Breast epithelium (tissue), 4 donors: ENCODE data around the gene XYLT1. TPM values are rescaled to one million over a fixed set of nuclear protein-coding genes. Genes with fewer than 3 reads are reported as not detected.
A peak's percentile ranks its signal among the peaks of the same experiment; 100 is the strongest.
"Not testable (repeated sequence)": the region's sequence is repeated elsewhere in the genome, so short reads cannot be mapped to it uniquely, and the experiment has no call there.

Source experiments
- DNase-seq, 2 donors: peaks; one replicate each; pipeline ENCODE4 v3.0.0-alpha.2; 2019; ENCODE audit warnings: low spot score in 2 of 2
- H3K27ac ChIP-seq, 2 donors: fragments of 200-600 bp; sonication (generic) in 1 of 2; one replicate each; pipeline ENCODE4 v1.5.1; 2016 to 2019; ENCODE audit warnings: mild to moderate bottlenecking in 1 of 2
- H3K27me3 ChIP-seq, 2 donors: fragments of 200-600 bp; sonication (generic) in 1 of 2; one replicate each; pipeline versions ENCODE4 v1.5.1 to v1.6.0; 2017 to 2019; ENCODE audit warnings: control low read depth in 1 of 2, mild to moderate bottlenecking in 1 of 2
- H3K36me3 ChIP-seq: fragments of 200-600 bp; one replicate; pipeline ENCODE4 v1.5.1; 2019
- H3K4me1 ChIP-seq, 2 donors: fragments of 200-600 bp; sonication (generic); one replicate each; pipeline ENCODE4 v1.5.1; 2016 to 2019; ENCODE audit warnings: control low read depth in 1 of 2
- H3K4me3 ChIP-seq, 3 donors: fragments of 200-600 bp; sonication (generic); 1 replicate in 2 of 3; 2 replicates in 1 of 3; pipeline ENCODE4 v1.5.1; 2016 to 2019; ENCODE audit warnings: mild to moderate bottlenecking in 3 of 3, moderate library complexity in 2 of 3
- H3K9me3 ChIP-seq, 2 donors: fragments of 200-600 bp; sonication (generic) in 1 of 2; one replicate each; pipeline ENCODE4 v1.5.1; 2016 to 2019; ENCODE audit warnings: control low read depth in 1 of 2
- POLR2A ChIP-seq: fragments of 450-650 bp; IDR thresholded peaks from one replicate; pipeline ENCODE4 v1.6.1; 2016; ENCODE audit warnings: antibody characterized with exemption, mild to moderate bottlenecking, moderate library complexity
- POLR2AphosphoS5 ChIP-seq, 3 donors: sonication (generic); formaldehyde crosslinking; IDR thresholded peaks; one replicate each; pipeline ENCODE4 v1.6.1; 2017; ENCODE audit warnings: antibody characterized with exemption in 3 of 3
- intact Hi-C: fragments of 100-400 bp; cut with DNase I; formaldehyde crosslinking; loops from one replicate; pipeline ENCODE4 v1.15.1; 2023; ENCODE audit warnings: low total_unique reads
- total RNA-seq, 3 donors: library from RNA; depleted of rRNA; stranded (reverse); fragments of >200 nt; gene quantifications; one replicate each; pipeline ENCODE4 v1.1.0, GENCODE V29; 2016
- TF ChIP-seq, protein P1 (sequence below), 3 donors: fragments of 450-650 bp; IDR thresholded peaks; one replicate each; pipeline ENCODE4 v1.5.1; 2016 to 2017; ENCODE audit warnings: antibody characterized with exemption in 3 of 3, mild to moderate bottlenecking in 3 of 3, moderate library complexity in 3 of 3

XYLT1 gene
- total RNA-seq, 3 donors from 2014 or later, result 11.9 to 32.8 (median 13.8) TPM

- intact Hi-C loops, result no loop called here
- Histone ChIP-seq H3K27ac (no peak overlapping the region), H3K9me3 (no peaks in the 10 kb centered on the region), H3K27me3 (no peaks in the 10 kb centered on the region), H3K4me1 (no peaks in the 10 kb centered on the region), H3K4me3 (no peak overlapping the region), H3K36me3 (no peaks in the 10 kb centered on the region)
- DNase-seq, result no peak
- no peak for TF ChIP-seq POLR2A
- TF ChIP-seq, protein P1, sequence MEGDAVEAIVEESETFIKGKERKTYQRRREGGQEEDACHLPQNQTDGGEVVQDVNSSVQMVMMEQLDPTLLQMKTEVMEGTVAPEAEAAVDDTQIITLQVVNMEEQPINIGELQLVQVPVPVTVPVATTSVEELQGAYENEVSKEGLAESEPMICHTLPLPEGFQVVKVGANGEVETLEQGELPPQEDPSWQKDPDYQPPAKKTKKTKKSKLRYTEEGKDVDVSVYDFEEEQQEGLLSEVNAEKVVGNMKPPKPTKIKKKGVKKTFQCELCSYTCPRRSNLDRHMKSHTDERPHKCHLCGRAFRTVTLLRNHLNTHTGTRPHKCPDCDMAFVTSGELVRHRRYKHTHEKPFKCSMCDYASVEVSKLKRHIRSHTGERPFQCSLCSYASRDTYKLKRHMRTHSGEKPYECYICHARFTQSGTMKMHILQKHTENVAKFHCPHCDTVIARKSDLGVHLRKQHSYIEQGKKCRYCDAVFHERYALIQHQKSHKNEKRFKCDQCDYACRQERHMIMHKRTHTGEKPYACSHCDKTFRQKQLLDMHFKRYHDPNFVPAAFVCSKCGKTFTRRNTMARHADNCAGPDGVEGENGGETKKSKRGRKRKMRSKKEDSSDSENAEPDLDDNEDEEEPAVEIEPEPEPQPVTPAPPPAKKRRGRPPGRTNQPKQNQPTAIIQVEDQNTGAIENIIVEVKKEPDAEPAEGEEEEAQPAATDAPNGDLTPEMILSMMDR (IDR thresholded peaks at IDR 0.05), result no peak
- TF ChIP-seq POLR2AphosphoS5 (IDR thresholded peaks at IDR 0.05), result no peak
Measured at GRCh38 chr16:17340804-17341203, 130.0 kb downstream of the XYLT1 start.

- DNase-seq, result peak in 1 of 2 donors; percentile 48
- H3K27me3 ChIP-seq, result no peaks in the 10 kb centered on the region
- TF ChIP-seq POLR2AphosphoS5 (IDR thresholded peaks at IDR 0.05) (peak in 1 of 3 donors; percentile 13), POLR2A (no peak)
- TF ChIP-seq, protein P1 (IDR thresholded peaks at IDR 0.05), result no peak
- H3K4me3 ChIP-seq, result no peak overlapping the region
- H3K9me3 ChIP-seq, result no peaks in the 10 kb centered on the region
- H3K4me1 ChIP-seq, result no peaks in the 10 kb centered on the region
- H3K27ac ChIP-seq, result no peak overlapping the region
- H3K36me3 ChIP-seq, result no peaks in the 10 kb centered on the region
- intact Hi-C loops, result no loop called here
Measured at GRCh38 chr16:17339764-17340541, 130.8 kb downstream of the XYLT1 start.

DNA sequence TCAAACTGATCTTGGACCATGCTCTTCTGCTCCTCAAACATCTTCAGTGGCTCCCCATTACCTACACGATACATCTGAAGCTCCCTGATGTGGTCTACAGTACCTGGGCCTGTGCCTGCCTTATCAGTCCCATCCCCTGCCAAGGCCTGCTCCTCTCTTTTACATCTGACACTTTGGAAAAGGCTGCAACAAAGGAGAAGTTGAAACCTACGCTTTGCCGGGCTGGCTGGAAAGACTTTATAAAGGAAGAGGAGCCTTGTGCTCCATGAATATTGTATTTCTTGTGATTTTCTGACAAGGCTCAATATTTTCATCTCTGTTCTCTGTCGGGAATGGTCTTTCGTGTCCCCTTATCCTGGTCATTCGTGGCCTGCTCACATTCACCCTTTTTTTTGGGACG is 132.5 kb downstream of the XYLT1 start:
- no peak overlapping the region for H3K27ac ChIP-seq
- TF ChIP-seq, protein P1 (IDR thresholded peaks at IDR 0.05), result no peak
- TF ChIP-seq POLR2A, result no peak
- TF ChIP-seq POLR2AphosphoS5 (IDR thresholded peaks at IDR 0.05), result no peak
- no peak overlapping the region for H3K4me3 ChIP-seq
- no peaks in the 10 kb centered on the region for H3K9me3 ChIP-seq
- intact Hi-C loops, result no loop called here
- H3K4me1 ChIP-seq, result no peaks in the 10 kb centered on the region
- no peaks in the 10 kb centered on the region for H3K27me3 ChIP-seq
- H3K36me3 ChIP-seq, result no peaks in the 10 kb centered on the region
- no peak for DNase-seq

GRCh38 chr16:17336530-17336900 is 134.2 kb downstream of the XYLT1 start:
- no peaks in the 10 kb centered on the region for H3K36me3 ChIP-seq
- H3K4me3 ChIP-seq, result no peak overlapping the region
- TF ChIP-seq, protein P1 (IDR thresholded peaks at IDR 0.05), result no peak
- TF ChIP-seq POLR2AphosphoS5 (IDR thresholded peaks at IDR 0.05) (no peak), POLR2A (no peak)
- H3K9me3 ChIP-seq, result no peaks in the 10 kb centered on the region
- no peaks in the 10 kb centered on the region for H3K4me1 ChIP-seq
- peak overlapping the region; percentile 42 to 68 for H3K27ac ChIP-seq
- no peaks in the 10 kb centered on the region for H3K27me3 ChIP-seq
- intact Hi-C loops, result no loop called here
- DNase-seq, result no peak

DNA sequence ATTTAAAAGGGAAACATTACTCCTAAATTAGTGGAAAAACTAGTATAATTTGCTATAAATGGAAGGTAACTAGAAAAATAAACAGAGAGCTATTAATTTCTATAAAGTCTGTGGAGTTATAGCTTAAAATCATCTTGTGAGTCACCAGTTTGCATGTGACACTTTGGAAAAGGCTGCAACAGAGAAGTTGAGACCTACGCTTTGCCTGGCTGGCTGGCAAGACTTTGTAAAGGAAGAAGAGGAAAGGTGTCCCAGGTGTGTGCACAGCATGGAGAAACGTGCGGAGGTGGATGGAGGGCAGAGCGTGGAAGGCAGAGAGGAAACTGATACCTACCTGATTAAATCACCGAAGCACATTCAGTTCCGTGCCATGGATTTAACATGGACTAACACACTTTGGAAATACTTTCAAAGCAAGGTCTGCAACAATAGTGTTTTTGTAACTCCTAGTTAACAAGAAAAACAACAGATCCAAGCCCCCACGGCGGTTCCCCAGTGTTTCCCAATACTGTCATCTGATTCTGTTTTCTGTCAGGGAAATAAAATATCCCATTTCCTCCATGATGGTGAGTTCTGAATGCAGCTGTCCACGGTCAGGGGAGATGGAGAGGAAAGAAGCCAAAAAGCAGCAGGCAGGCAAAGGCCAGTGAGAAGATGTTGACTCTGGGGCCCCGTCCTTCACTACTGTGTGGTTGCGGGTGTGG is 134.8 kb downstream of the XYLT1 start:
- intact Hi-C loops, result no loop called here
- Histone ChIP-seq H3K27ac (peak overlapping the region; percentile 42 to 68), H3K27me3 (no peaks in the 10 kb centered on the region), H3K9me3 (no peaks in the 10 kb centered on the region), H3K4me3 (no peak overlapping the region), H3K36me3 (no peaks in the 10 kb centered on the region), H3K4me1 (no peaks in the 10 kb centered on the region)
- no peak for DNase-seq
- TF ChIP-seq, protein P1 (IDR thresholded peaks at IDR 0.05), result no peak
- TF ChIP-seq POLR2AphosphoS5 (IDR thresholded peaks at IDR 0.05), result no peak
- TF ChIP-seq POLR2A, result no peak

- H3K4me1 ChIP-seq, DNase-seq, H3K4me3 ChIP-seq, intact Hi-C loops, H3K9me3 ChIP-seq, H3K36me3 ChIP-seq, H3K27me3 ChIP-seq: not testable (repeated sequence)
- peak overlapping the region in 1 of 2 donors; percentile 68 for H3K27ac ChIP-seq
Measured at GRCh38 chr16:17335406-17335805, 135.4 kb downstream of the XYLT1 start.
